CD4-positive, alpha-beta T cell treated with Interleukin-17A for 1 hour (primary cell): ENCODE data around the gene WWC1.

Source experiments
- DNase-seq: peaks from one replicate; pipeline ENCODE4 v3.0.0-alpha.2; 2020

Gene WWC1

DNA sequence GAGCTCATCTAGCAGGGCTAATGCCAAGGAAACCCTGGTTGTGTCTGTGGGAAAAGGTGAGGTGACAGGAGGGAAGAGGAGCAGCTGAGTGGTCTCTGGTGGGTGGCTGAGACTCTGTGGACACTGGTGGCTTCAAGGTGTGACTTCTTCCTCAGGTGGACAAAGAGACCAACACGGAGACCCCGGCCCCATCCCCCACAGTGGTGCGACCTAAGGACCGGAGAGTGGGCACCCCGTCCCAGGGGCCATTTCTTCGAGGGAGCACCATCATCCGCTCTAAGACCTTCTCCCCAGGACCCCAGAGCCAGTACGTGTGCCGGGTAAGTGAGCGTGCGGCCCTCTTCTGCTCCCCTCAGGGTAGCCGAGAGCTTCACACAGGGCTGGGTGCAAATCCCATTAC is 163.8 kb downstream of the WWC1 start:
- DNase-seq = no peak

DNA sequence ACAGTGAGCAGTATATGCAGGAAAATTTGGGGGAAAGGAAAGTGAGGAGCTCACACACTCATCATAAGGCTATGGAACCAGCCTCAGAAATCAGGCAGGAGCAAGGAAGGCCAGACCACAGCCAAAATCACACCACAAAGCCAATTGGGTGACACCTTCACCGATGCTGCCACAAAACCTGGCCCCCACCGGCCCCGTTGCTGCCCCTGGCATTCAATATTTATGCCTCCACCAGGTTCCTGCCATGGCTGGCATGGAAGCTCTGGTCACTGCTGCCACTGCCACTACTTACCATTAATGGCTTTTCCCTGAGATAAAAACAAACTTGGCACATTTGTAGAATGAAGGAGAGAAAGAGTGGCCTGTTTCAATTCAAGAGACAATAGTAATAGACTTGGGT is 166.1 kb downstream of the WWC1 start:
- no peak for DNase-seq

GRCh38 chr5:168460606-168461005 is 169.2 kb downstream of the WWC1 start:
- DNase-seq = no peak

- DNase-seq = no peak
These were observed 171.6 kb downstream of the WWC1 start for GRCh38 chr5:168463081-168463480.

DNA sequence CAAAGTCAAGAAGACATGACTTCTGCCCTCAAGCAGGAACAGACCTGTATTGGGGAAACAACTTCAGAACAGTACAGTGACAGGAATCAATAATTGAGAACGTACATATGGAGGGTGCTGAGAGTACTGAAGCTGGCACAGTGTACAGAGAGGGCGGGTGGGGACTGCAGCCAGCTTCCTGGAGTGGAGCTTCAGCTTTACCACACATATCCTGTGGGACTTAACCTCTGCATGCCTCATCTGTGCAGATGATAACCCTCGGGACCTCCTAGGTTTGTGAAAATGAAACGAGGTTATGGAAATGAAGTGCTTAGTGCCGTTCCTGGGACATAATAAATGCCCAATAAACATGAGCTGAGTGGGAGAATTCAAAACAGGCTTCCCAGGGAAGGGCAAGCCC is 172.8 kb downstream of the WWC1 start:
- DNase-seq = no peak

DNA sequence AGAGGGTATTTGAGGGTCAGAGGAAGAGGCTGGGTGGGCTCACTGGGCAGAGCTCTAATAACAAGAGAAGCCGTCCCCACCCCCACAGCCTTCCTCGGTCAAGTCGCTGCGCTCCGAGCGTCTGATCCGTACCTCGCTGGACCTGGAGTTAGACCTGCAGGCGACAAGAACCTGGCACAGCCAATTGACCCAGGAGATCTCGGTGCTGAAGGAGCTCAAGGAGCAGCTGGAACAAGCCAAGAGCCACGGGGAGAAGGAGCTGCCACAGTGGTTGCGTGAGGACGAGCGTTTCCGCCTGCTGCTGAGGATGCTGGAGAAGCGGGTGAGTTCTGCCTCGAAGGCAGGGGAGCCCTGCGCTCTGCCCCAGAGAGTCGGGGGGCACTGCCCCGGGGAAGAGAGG is 173.2 kb downstream of the WWC1 start:
- DNase-seq = no peak

GRCh38 chr5:168467755-168468330 is 176.4 kb downstream of the WWC1 start:
- DNase-seq = no peak

- DNase-seq = no peak
These were observed 177.4 kb downstream of the WWC1 start for GRCh38 chr5:168468836-168469235.

- no peak for DNase-seq
These were observed 178.4 kb downstream of the WWC1 start for GRCh38 chr5:168469816-168470215.

DNA sequence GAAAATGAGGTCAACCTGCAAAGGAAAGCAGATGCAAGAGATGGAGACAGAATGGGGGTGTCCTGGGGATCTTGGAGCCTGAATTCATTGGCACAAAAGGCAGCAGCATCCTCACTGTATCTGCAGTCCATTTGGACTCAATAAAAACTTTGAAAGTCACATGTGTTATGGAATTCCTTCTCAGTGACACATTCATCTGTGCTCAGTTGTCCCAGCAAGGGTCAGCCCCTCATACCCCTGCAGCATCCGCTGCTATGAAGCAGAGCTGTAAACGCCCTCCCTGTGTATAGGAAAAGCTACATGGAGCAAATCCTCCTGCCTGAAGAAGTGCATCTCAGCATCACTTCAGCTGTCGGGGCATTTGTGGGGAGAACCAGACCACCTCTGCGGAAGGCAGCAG is 180.3 kb downstream of the WWC1 start:
- DNase-seq = no peak

- DNase-seq = no peak
These were observed 180.9 kb downstream of the WWC1 start for GRCh38 chr5:168472329-168472728.

DNA sequence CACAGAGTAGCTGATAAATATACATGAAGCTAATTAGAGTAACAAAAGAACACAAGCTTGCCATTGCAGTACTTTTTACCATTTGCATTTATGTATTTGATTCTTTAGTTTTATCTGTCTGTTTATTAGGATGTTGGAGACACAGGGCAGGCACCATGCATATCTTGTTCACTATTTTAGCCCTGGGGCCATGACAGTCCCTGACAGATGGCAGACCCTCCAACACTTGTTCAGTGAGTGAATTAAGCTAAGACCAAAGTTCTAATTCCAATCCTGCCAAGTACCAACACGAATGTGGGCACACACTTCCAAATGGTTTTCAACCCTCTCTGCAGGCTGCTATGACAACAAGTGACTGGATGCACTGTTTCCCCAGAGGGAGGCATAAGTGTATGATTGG is 182.9 kb downstream of the WWC1 start:
- no peak for DNase-seq

DNA sequence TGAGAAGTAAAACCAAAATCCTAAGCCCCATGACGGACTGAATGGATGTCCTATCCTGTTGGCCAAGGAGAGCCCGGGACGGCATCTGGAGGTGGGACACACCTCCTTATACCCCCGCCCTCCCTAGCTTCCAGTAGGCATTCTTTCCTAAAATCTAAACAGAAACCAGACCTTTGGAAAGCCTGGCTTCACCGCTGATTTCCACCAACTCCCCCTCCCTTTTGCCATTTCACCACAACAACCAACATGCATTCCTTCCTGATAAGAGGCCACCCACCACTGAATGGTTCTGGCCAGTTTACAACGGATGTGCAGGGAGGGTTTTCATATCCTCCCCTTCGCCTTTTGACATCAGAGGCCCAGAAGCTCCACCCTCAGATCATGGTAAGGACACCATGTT is 185.6 kb downstream of the WWC1 start:
- DNase-seq = no peak

GRCh38 chr5:168479166-168479565 is 187.7 kb downstream of the WWC1 start:
- DNase-seq = no peak

- DNase-seq = no peak
These were observed 189.2 kb downstream of the WWC1 start for GRCh38 chr5:168480601-168481000.

- DNase-seq = peak; percentile 28
These were observed 189.9 kb downstream of the WWC1 start for GRCh38 chr5:168481330-168481788.

GRCh38 chr5:168482361-168482760 is 190.9 kb downstream of the WWC1 start:
- no peak for DNase-seq

DNA sequence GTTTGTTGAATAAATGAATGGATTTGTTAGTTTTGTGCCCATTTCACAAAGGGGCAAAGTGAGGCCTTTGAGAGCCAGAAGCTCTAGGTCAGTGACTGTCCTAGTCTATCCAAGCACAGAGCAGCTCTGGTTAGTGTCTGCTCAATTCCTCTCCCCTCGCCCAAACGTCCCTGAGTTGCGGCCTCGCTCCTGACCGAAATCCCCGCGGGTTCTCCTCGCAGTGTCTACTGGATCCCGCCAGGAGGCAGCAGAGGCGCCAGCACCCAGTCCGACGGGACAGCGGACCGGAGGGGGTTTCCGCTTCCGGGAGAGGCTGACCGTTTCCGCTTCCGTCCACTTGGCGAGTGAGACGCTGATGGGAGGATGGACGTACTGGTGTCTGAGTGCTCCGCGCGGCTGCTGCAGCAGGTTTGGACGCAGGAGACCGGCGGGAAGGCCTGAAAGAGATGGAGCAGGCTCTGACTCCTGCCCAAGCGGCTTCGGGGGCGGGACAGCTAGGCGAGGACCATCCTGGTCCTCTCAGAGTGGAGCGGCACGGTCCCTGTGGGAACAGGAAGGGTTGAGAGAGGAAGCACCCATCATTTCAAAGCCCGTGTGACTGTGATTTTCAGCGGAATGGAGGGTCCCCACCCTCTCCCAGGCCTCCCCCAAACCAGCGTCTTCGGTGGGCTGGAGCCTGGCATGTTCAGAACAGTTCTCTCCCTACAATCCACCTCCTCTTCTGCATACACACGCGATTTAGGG is 194.9 kb downstream of the WWC1 start, which contains the start of gene RARS1:
Gene RARS1, plus strand, starts transcription at position 336 of the 744 bp plus-strand sequence. Its CDS starts 28 bp downstream, at position 364.
- peak; percentile 90 for DNase-seq

DNA sequence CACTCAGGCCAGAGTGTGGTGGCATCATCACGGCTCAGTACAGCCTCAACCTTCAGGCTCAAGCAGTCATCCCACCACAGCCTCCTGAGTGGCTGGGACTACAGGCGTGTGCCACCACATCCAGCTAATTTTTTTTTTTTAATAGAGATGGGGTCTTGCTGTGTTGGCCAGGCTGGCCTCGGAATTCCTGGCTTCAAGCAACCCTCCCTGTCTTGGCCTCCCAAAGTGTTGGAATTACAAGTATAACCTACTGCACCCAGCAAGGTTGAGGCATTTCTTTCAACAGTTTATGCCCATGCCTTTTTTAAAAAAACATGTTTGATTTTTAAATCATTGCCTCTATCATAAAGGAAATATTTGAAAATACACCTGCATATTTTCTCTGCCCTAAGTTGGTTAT is 197.6 kb downstream of the WWC1 start:
- DNase-seq = no peak

DNA sequence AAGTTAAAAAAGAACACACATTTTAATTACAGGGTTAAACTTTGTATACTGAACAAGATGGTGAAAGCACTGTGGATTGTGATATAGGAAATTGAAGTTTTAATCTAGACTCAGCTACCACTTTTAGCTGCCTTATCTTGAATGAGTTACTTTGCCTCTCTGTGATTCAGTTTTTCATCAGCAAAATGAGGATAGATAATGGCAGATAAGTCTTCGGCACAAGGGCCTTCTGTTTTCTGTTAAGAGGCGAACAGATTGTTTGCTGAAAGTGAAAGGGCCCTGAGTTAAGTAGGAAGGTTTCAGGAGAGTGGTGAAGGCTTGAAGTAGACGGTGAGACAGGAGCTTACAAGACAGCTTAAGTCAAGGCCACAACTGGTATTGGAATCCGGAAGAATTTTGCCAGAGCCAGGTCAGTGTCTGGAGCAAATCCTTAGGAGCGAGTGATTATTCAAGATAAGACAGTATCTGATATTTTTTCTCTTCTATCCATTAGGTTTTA is 202.7 kb downstream of the WWC1 start:
- DNase-seq = no peak

- no peak for DNase-seq
These were observed 211.3 kb downstream of the WWC1 start for GRCh38 chr5:168502563-168503237.

- DNase-seq = no peak
These were observed 222.5 kb downstream of the WWC1 start for GRCh38 chr5:168513861-168514428.
